ENCODE measurements around the gene NELL1. TPM values are rescaled to one million over a fixed set of nuclear protein-coding genes. Genes with fewer than 3 reads are reported as not detected.

The NELL1 gene
- polyA plus RNA-seq, 4 donors, result 0.18 to 5.1 TPM; not detected in 2

DNA sequence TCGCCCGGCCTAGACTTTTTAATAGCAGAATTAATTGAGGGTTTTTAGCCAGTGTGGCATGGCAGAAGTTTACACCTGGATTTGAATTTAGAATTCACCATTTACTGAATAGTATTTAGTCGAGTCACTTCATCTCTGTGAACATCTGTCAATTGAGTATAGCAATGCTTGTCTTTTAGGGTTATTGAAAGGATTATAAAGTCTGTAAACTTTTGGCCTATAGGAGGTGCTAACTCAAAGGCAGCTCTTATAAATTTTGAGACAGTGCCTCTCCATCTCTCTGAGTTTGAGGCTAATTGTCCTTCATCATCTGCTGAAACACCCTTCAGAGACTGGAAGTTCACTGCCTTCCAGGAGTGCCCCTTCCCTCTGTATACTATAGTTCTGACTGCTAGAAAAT lies 205.0 kb downstream of the NELL1 start:
- FAIRE-seq, result no peak
- no peaks in the 10 kb centered on the region for H3K9me3 ChIP-seq (ENCODE audit: control insufficient read depth in 2 of 2, insufficient read depth in 1 of 2, low read depth in 1 of 2, low read length in 1 of 2)
- H3K4me3 ChIP-seq (ENCODE audit: low read depth in 1 of 3, low read length in 3 of 3), result no peak overlapping the region
- no peak overlapping the region for H3K27ac ChIP-seq (ENCODE audit: low read depth in 1 of 3, low read length in 2 of 3)
- H3K4me1 ChIP-seq (ENCODE audit: control insufficient read depth in 3 of 3, insufficient read depth in 2 of 3, low read depth in 1 of 3, low read length in 2 of 3), result no peaks in the 10 kb centered on the region
- no peaks in the 10 kb centered on the region for H3K27me3 ChIP-seq (ENCODE audit: control insufficient read depth in 3 of 3, insufficient read depth in 3 of 3, low read length in 3 of 3)
- no peaks in the 10 kb centered on the region for H3K36me3 ChIP-seq (ENCODE audit: control insufficient read depth in 3 of 3, insufficient read depth in 2 of 3, low read depth in 1 of 3, low read length in 3 of 3)
- no peak for DNase-seq
- WGBS, 3 donors, result 79 to 88% (median 83%) methylated on average over 3 of the region's 3 CpGs

DNA sequence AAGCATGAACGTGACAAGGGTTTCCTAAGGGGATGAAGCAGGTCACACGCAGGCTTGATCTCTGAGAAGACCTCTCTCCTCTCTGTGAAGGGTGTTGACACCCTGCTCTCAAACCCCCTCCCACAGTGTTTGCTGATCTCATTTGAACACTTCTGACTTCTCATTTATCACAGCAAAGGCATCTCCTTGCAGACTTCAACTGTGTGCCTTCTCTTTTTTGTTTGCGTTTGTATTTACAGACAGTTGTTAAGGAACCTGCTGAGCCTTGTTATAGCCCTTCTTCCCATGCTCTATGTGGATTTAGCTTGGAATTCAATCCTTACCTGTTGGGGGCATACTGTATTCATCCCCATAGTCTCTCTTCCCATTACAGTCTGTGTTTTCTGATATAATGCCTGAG lies 206.5 kb downstream of the NELL1 start:
- H3K9me3 ChIP-seq (ENCODE audit: control insufficient read depth in 2 of 2, insufficient read depth in 1 of 2, low read depth in 1 of 2, low read length in 1 of 2), result no peaks in the 10 kb centered on the region
- no peak overlapping the region for H3K27ac ChIP-seq (ENCODE audit: low read depth in 1 of 3, low read length in 2 of 3)
- FAIRE-seq (no peak), DNase-seq (no peak)
- WGBS, 3 donors, result 22 to 34% (median 25%) methylated on average over 3 of the region's 3 CpGs
- H3K4me1 ChIP-seq (ENCODE audit: control insufficient read depth in 3 of 3, insufficient read depth in 2 of 3, low read depth in 1 of 3, low read length in 2 of 3), result no peaks in the 10 kb centered on the region
- H3K36me3 ChIP-seq (ENCODE audit: control insufficient read depth in 3 of 3, insufficient read depth in 2 of 3, low read depth in 1 of 3, low read length in 3 of 3), result no peaks in the 10 kb centered on the region
- no peak overlapping the region for H3K4me3 ChIP-seq (ENCODE audit: low read depth in 1 of 3, low read length in 3 of 3)
- no peaks in the 10 kb centered on the region for H3K27me3 ChIP-seq (ENCODE audit: control insufficient read depth in 3 of 3, insufficient read depth in 3 of 3, low read length in 3 of 3)

DNA sequence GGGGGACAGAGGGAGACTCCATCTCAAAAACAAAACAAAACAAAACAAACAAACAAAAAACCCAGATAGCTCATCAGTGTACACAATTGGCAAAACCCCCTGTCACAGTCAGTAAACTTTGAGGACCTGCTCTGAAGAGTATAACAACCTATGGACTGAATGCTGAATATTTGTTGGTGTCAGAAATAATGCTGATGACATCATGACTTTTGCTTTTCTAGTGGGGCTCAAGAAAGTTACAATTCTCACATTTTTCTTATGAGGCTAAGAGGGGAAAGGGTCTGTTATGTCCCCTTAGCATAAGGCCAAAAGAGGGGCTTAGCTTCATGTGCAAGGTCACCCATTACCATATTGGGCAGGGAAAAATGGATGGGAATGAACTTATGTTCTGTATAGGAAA lies 207.4 kb downstream of the NELL1 start:
- no peak overlapping the region for H3K4me3 ChIP-seq (ENCODE audit: low read depth in 1 of 3, low read length in 3 of 3)
- FAIRE-seq, result no peak
- H3K4me1 ChIP-seq (ENCODE audit: control insufficient read depth in 3 of 3, insufficient read depth in 2 of 3, low read depth in 1 of 3, low read length in 2 of 3), result no peaks in the 10 kb centered on the region
- no peak overlapping the region for H3K27ac ChIP-seq (ENCODE audit: low read depth in 1 of 3, low read length in 2 of 3)
- H3K27me3 ChIP-seq (ENCODE audit: control insufficient read depth in 3 of 3, insufficient read depth in 3 of 3, low read length in 3 of 3), result no peaks in the 10 kb centered on the region
- no peaks in the 10 kb centered on the region for H3K9me3 ChIP-seq (ENCODE audit: control insufficient read depth in 2 of 2, insufficient read depth in 1 of 2, low read depth in 1 of 2, low read length in 1 of 2)
- DNase-seq, result no peak
- no peaks in the 10 kb centered on the region for H3K36me3 ChIP-seq (ENCODE audit: control insufficient read depth in 3 of 3, insufficient read depth in 2 of 3, low read depth in 1 of 3, low read length in 3 of 3)

DNA sequence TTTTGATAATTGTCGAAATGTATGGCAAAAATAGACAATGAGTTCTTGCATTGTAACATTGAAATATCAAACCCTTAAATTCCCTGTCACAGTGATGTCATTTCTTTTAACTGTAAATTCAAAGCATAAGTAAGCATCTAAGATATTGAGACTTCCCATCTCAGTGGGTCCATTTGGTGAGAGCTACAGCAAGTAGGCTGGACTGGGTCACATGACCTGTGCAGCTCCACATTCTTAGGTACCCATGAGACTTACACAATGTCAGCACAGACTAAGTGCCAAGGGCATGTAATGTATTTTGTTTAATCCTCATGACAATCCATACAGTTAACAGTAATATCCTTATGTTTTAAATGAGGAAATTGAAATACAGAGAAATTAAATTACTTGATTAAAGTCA lies 210.7 kb downstream of the NELL1 start:
- Histone ChIP-seq H3K27me3 (ENCODE audit: control insufficient read depth in 3 of 3, insufficient read depth in 3 of 3, low read length in 3 of 3) (no peaks in the 10 kb centered on the region), H3K36me3 (ENCODE audit: control insufficient read depth in 3 of 3, insufficient read depth in 2 of 3, low read depth in 1 of 3, low read length in 3 of 3) (no peaks in the 10 kb centered on the region), H3K4me3 (ENCODE audit: low read depth in 1 of 3, low read length in 3 of 3) (no peak overlapping the region), H3K9me3 (ENCODE audit: control insufficient read depth in 2 of 2, insufficient read depth in 1 of 2, low read depth in 1 of 2, low read length in 1 of 2) (no peaks in the 10 kb centered on the region), H3K27ac (ENCODE audit: low read depth in 1 of 3, low read length in 2 of 3) (no peak overlapping the region), H3K4me1 (ENCODE audit: control insufficient read depth in 3 of 3, insufficient read depth in 2 of 3, low read depth in 1 of 3, low read length in 2 of 3) (no peaks in the 10 kb centered on the region)
- FAIRE-seq (no peak), DNase-seq (no peak)
- 58 to 88% (median 84%) methylated on average over 1 of the region's 1 CpG for WGBS, 3 donors

DNA sequence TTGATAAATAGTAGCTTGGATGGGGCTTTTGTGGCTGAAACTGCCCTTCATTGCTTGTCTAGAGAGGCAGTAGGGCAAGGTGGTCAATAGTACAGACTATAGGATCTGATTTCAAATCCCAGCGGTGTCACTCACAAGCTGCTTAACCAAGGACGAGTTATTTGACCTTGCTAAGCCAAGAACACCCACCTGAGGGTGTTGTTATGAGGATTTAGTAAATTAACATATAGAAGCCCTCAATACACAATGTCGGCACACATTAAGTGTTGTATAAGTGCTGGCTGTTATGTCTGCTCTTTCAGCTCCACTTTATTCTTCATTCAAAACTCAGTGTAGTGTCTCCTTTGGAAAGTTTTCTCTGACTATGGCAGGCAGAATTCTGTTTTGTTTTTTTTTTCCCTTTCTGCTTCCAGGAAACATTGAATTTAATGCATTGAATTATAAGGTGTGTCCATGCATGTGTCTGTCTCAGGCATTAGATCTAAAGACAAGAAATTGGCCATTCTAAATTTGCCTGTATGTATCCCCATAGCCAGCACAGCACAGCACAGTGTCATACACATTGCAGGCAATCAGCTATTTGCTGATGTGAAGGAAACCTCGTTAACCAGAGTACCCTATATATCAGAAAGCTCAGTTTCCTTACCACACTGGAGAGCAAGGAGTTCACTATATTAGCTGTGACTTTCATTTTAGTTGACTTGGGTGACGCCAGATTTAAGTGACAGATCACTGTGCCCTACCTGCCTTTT lies 212.1 kb downstream of the NELL1 start:
- WGBS, 3 donors, result 34 to 44% (median 36%) methylated on average over 5 of the region's 5 CpGs
- Histone ChIP-seq H3K4me3 (ENCODE audit: low read depth in 1 of 3, low read length in 3 of 3) (no peak overlapping the region), H3K36me3 (ENCODE audit: control insufficient read depth in 3 of 3, insufficient read depth in 2 of 3, low read depth in 1 of 3, low read length in 3 of 3) (no peaks in the 10 kb centered on the region), H3K9me3 (ENCODE audit: control insufficient read depth in 2 of 2, insufficient read depth in 1 of 2, low read depth in 1 of 2, low read length in 1 of 2) (no peaks in the 10 kb centered on the region), H3K4me1 (ENCODE audit: control insufficient read depth in 3 of 3, insufficient read depth in 2 of 3, low read depth in 1 of 3, low read length in 2 of 3) (no peaks in the 10 kb centered on the region), H3K27ac (ENCODE audit: low read depth in 1 of 3, low read length in 2 of 3) (no peak overlapping the region), H3K27me3 (ENCODE audit: control insufficient read depth in 3 of 3, insufficient read depth in 3 of 3, low read length in 3 of 3) (no peaks in the 10 kb centered on the region)
- no peak for FAIRE-seq
- DNase-seq, result no peak

DNA sequence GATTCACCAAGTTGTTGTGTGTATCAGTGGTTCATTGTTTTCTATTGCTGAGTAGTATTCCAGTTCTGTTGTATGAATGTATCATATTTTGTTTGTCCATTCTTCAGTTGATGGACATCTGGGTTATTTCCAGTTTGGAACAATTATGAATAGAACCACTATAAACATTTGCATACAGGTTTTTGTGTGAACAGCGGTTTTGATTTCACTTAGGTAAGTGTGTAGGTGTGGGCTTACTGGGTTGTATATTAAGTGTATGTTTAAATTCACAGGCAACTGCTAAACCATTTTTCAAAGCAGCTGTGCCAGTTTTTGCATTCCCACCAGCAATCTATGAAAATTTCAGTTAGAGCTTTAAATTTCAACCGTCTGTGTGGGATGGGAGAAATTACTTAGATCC lies 217.8 kb downstream of the NELL1 start:
- Histone ChIP-seq H3K36me3 (ENCODE audit: control insufficient read depth in 3 of 3, insufficient read depth in 2 of 3, low read depth in 1 of 3, low read length in 3 of 3) (no peaks in the 10 kb centered on the region), H3K4me1 (ENCODE audit: control insufficient read depth in 3 of 3, insufficient read depth in 2 of 3, low read depth in 1 of 3, low read length in 2 of 3) (no peaks in the 10 kb centered on the region), H3K27ac (ENCODE audit: low read depth in 1 of 3, low read length in 2 of 3) (no peak overlapping the region), H3K9me3 (ENCODE audit: control insufficient read depth in 2 of 2, insufficient read depth in 1 of 2, low read depth in 1 of 2, low read length in 1 of 2) (no peaks in the 10 kb centered on the region), H3K27me3 (ENCODE audit: control insufficient read depth in 3 of 3, insufficient read depth in 3 of 3, low read length in 3 of 3) (no peaks in the 10 kb centered on the region), H3K4me3 (ENCODE audit: low read depth in 1 of 3, low read length in 3 of 3) (no peak overlapping the region)
- FAIRE-seq (no peak), DNase-seq (no peak)
- WGBS, 3 donors, result 81 to 85% (median 81%) methylated on average over 2 of the region's 2 CpGs

DNA sequence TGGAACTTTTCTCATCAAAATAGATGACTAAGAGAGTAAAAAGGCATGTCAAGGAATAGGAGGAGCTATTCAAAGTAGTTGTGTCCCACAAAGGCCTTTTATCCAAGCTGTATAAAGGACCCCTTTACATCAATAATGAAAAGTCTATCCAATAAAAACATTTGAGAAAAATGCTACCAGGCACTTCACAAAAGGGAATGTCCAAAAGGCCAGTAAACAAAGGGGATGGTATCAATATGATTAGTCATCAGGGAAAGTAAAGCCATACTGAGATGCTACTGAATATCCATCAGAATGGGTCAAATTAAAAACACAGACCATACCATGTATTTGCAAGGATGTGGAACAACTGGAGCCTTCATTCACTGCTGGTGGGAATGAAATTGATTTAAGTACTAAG lies 224.9 kb downstream of the NELL1 start:
- Histone ChIP-seq H3K4me3 (ENCODE audit: low read depth in 1 of 3, low read length in 3 of 3) (no peak overlapping the region), H3K27me3 (ENCODE audit: control insufficient read depth in 3 of 3, insufficient read depth in 3 of 3, low read length in 3 of 3) (no peaks in the 10 kb centered on the region), H3K36me3 (ENCODE audit: control insufficient read depth in 3 of 3, insufficient read depth in 2 of 3, low read depth in 1 of 3, low read length in 3 of 3) (no peaks in the 10 kb centered on the region), H3K4me1 (ENCODE audit: control insufficient read depth in 3 of 3, insufficient read depth in 2 of 3, low read depth in 1 of 3, low read length in 2 of 3) (no peaks in the 10 kb centered on the region), H3K27ac (ENCODE audit: low read depth in 1 of 3, low read length in 2 of 3) (no peak overlapping the region), H3K9me3 (ENCODE audit: control insufficient read depth in 2 of 2, insufficient read depth in 1 of 2, low read depth in 1 of 2, low read length in 1 of 2) (no peaks in the 10 kb centered on the region)
- no peak for DNase-seq
- FAIRE-seq, result no peak

DNA sequence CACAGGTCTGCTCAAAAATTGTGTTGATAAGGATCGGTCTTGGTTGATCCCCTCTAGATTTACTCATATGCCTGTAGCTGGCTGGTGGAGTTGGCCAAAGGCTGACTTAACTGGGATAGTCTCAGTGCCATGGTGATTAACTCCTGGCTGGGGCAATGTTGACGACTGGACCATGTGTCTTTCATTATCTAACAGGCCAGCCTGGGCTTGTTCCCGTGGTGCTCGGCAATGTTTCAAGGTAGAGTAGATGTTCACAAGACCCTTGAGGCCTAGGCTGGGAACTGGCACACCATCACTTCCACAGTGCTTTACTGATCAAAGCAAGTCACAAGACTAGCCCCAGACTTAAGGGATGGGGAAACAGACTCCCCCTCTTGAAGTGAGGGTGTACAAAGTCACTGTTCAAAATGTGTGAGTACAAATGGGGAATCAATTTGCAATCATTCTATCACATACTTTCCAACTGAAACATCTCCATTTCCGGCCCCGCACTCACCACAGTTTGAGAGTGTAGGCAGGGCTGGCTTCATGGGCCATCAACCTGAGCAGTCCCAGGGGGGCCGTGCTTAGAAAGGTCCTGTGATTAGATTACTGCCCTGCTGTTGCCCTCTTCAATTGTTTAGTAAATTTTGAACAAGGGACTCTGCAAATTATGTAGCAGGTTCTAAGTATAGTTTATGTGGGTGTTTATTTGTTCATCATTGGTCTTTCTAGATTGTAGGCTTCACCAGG lies 240.8 kb downstream of the NELL1 start:
- Histone ChIP-seq H3K9me3 (ENCODE audit: control insufficient read depth in 2 of 2, insufficient read depth in 1 of 2, low read depth in 1 of 2, low read length in 1 of 2) (no peaks in the 10 kb centered on the region), H3K27ac (ENCODE audit: low read depth in 1 of 3, low read length in 2 of 3) (no peak overlapping the region), H3K36me3 (ENCODE audit: control insufficient read depth in 3 of 3, insufficient read depth in 2 of 3, low read depth in 1 of 3, low read length in 3 of 3) (no peaks in the 10 kb centered on the region), H3K27me3 (ENCODE audit: control insufficient read depth in 3 of 3, insufficient read depth in 3 of 3, low read length in 3 of 3) (no peaks in the 10 kb centered on the region), H3K4me1 (ENCODE audit: control insufficient read depth in 3 of 3, insufficient read depth in 2 of 3, low read depth in 1 of 3, low read length in 2 of 3) (no peaks in the 10 kb centered on the region), H3K4me3 (ENCODE audit: low read depth in 1 of 3, low read length in 3 of 3) (no peak overlapping the region)
- no peak for FAIRE-seq
- 78 to 86% (median 81%) methylated on average over 7 of the region's 7 CpGs for WGBS, 3 donors
- DNase-seq, result no peak

DNA sequence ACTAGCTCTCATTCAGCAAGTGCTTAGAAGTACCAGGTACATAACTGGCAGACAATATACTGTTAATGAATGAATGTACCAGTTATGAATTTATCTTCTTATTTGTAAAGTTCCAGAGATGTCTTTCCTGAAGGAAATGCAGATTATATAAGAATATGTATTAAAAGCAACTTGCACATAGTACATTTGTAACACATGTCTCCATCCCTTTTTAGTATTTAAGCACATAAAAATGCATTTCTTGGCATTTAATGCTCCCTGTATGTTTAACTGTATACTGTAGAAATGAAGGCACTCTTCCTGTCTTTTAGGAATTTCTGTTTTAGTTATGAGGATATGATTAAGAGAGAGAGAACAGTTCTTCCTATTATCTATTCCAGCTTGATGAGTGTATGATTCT lies 241.3 kb downstream of the NELL1 start:
- no peak overlapping the region for H3K27ac ChIP-seq (ENCODE audit: low read depth in 1 of 3, low read length in 2 of 3)
- FAIRE-seq (no peak), DNase-seq (no peak)
- no peaks in the 10 kb centered on the region for H3K4me1 ChIP-seq (ENCODE audit: control insufficient read depth in 3 of 3, insufficient read depth in 2 of 3, low read depth in 1 of 3, low read length in 2 of 3)
- no peak overlapping the region for H3K4me3 ChIP-seq (ENCODE audit: low read depth in 1 of 3, low read length in 3 of 3)
- no peaks in the 10 kb centered on the region for H3K9me3 ChIP-seq (ENCODE audit: control insufficient read depth in 2 of 2, insufficient read depth in 1 of 2, low read depth in 1 of 2, low read length in 1 of 2)
- H3K36me3 ChIP-seq (ENCODE audit: control insufficient read depth in 3 of 3, insufficient read depth in 2 of 3, low read depth in 1 of 3, low read length in 3 of 3), result no peaks in the 10 kb centered on the region
- no peaks in the 10 kb centered on the region for H3K27me3 ChIP-seq (ENCODE audit: control insufficient read depth in 3 of 3, insufficient read depth in 3 of 3, low read length in 3 of 3)

Measured in small intestine (tissue), 7 donors.